HFFc6 (cell line): ENCODE data around the gene DNAI7. TPM values are rescaled to one million over a fixed set of nuclear protein-coding genes. Genes with fewer than 3 reads are reported as not detected.

ENCODE experiments used
- DNase-seq: peaks from one replicate; pipeline ENCODE4 v3.0.0-alpha.2; 2018
- H3K27ac Mint-ChIP-seq: 2 replicates; pipeline ENCODE4 v1.8.0; 2020; ENCODE audit warnings: mild to moderate bottlenecking, mixed read lengths
- H3K27me3 Mint-ChIP-seq: 2 replicates; pipeline ENCODE4 v1.8.0; 2021; ENCODE audit warnings: mild to moderate bottlenecking, moderate library complexity, mixed read lengths; ENCODE audit not compliant: insufficient read depth
- H3K36me3 Mint-ChIP-seq: 2 replicates; pipeline ENCODE4 v1.8.0; 2021; ENCODE audit warnings: low read depth, mixed read lengths
- H3K4me1 Mint-ChIP-seq: 2 replicates; pipeline ENCODE4 v1.8.0; 2020; ENCODE audit warnings: low read depth, mixed read lengths
- H3K4me3 Mint-ChIP-seq: 2 replicates; pipeline ENCODE4 v1.8.0; 2020; ENCODE audit warnings: mild to moderate bottlenecking, moderate library complexity, mixed read lengths
- H3K9me3 Mint-ChIP-seq: 2 replicates; pipeline ENCODE4 v1.8.0; 2020; ENCODE audit warnings: mild to moderate bottlenecking, mixed read lengths
- total RNA-seq, 6 experiments: library from RNA; stranded (reverse); fragmentation: NEBNext Ultra II Directional; extraction: Animal tissue kit (Norgen Biotek cat#: 25700); gene quantifications; 2 replicates in 1 of 6; 3 replicates in 5 of 6; pipeline ENCODE4 v1.2.3, GENCODE V29; 2021
- TF ChIP-seq, protein P1 (sequence below): fragments of 200-600 bp; sonication (generic); IDR thresholded peaks from 2 replicates; pipeline ENCODE4 v1.5.0; 2021; ENCODE audit warnings: antibody characterized with exemption, mild to moderate bottlenecking

Gene DNAI7
- total RNA-seq, 6 experiments from 2014 or later = 0.16 to 0.48 (median 0.30) TPM; not detected in 2

DNA sequence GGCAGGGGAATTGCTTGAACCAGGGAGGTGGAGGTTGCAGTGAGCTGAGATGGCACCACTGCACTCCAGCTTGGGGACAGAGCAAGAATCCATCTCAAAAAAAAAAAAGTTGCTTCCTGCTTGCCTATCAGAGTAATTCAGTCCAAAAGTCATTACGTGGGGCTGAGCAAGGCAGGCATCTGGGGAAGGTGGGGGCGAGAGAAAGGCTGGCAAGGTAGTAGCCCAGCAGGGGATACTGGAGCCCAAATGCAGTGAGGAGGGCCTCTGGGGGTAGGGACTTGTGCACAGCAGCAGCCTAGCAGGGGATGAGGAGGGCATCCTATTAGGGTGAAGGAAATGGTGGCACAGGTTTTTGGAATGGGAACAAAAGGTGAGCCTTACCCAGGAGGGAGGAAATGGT is 7.2 kb upstream of the DNAI7 start:
- Mint-ChIP-seq H3K27me3 (peaks cover 2% of the 10 kb centered on the region; the same call in 1 of the 2 replicates), H3K4me3 (no peak overlapping the region), H3K9me3 (no peaks in the 10 kb centered on the region), H3K4me1 (peaks cover 31% of the 10 kb centered on the region), H3K27ac (no peak overlapping the region), H3K36me3 (peaks cover 5% of the 10 kb centered on the region)
- no peak for DNase-seq
- TF ChIP-seq, protein P1, sequence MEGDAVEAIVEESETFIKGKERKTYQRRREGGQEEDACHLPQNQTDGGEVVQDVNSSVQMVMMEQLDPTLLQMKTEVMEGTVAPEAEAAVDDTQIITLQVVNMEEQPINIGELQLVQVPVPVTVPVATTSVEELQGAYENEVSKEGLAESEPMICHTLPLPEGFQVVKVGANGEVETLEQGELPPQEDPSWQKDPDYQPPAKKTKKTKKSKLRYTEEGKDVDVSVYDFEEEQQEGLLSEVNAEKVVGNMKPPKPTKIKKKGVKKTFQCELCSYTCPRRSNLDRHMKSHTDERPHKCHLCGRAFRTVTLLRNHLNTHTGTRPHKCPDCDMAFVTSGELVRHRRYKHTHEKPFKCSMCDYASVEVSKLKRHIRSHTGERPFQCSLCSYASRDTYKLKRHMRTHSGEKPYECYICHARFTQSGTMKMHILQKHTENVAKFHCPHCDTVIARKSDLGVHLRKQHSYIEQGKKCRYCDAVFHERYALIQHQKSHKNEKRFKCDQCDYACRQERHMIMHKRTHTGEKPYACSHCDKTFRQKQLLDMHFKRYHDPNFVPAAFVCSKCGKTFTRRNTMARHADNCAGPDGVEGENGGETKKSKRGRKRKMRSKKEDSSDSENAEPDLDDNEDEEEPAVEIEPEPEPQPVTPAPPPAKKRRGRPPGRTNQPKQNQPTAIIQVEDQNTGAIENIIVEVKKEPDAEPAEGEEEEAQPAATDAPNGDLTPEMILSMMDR = no peak

DNA sequence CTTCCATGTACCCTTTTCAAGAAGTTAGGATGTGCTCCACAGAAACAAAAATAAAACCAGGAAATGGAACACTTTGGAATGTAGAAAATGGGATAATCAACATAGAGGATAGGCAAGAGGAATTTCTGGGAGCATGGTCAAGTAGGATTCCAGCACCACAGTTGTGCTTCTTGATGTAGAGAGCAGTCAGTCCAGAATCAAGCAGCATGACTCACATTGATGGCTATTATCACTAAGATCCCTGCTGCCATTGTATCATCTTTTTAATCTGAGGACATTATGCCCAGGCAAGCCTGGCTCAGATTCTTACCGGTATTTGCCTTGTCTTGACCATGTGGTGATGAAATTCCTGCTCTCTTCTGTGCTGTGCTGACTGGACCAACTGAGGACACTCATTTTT is 5.7 kb upstream of the DNAI7 start:
- H3K4me3 Mint-ChIP-seq = peak overlapping the region; percentile 4; the same call in 1 of the 2 replicates
- TF ChIP-seq, protein P1 = no peak
- peak overlapping the region; percentile 46 for H3K27ac Mint-ChIP-seq
- peak; percentile 52 for DNase-seq
- H3K27me3 Mint-ChIP-seq = peaks cover 2% of the 10 kb centered on the region; the same call in 1 of the 2 replicates
- H3K9me3 Mint-ChIP-seq = no peaks in the 10 kb centered on the region
- H3K36me3 Mint-ChIP-seq = no peaks in the 10 kb centered on the region; the same call in 1 of the 2 replicates
- H3K4me1 Mint-ChIP-seq = peaks cover 31% of the 10 kb centered on the region

DNA sequence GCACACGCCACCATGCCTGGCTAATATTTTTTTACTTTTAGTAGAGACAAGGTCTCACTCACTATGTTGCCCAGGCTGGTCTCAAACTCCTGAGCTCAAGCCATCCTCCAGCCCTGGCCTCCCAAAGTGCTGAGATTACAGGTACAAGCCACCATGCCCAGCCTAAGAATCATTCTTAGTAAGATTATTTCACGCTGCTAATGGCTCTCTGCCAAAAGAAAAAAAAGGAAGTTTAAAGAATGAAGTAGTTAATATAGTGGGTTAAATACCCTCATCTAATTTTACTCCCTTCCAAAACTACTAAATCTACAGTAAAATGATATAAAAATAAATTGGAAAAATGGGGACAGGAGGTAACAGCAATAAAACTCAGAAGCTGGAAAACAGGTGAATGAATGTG is 2.6 kb upstream of the DNAI7 start:
- no peak overlapping the region for H3K27ac Mint-ChIP-seq
- TF ChIP-seq, protein P1 = no peak
- H3K36me3 Mint-ChIP-seq = no peaks in the 10 kb centered on the region
- no peak overlapping the region for H3K4me3 Mint-ChIP-seq
- DNase-seq = no peak
- no peaks in the 10 kb centered on the region for H3K9me3 Mint-ChIP-seq
- H3K4me1 Mint-ChIP-seq = peaks cover 45% of the 10 kb centered on the region
- peaks cover 2% of the 10 kb centered on the region; the same call in 1 of the 2 replicates for H3K27me3 Mint-ChIP-seq

DNA sequence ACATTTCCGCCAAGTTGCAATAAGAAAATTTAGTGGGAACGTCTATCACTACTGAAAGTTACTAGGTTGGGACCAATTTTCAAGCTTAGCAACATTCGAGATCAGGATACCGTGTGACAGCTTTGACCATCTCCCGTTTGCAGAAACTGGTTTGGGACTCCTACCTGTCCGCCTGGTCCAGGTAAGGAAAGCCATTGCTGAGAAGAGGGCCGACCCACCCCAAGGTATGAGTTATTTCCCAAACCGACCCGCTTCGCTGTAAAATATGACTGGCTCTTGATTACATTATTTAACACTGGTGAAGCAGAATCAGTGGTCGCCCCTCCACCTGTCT is 271 bp downstream of the DNAI7 start:
- H3K36me3 Mint-ChIP-seq = no peaks in the 10 kb centered on the region
- TF ChIP-seq, protein P1 = no peak
- no peak for DNase-seq
- H3K27ac Mint-ChIP-seq = peak overlapping the region; percentile 98
- H3K4me3 Mint-ChIP-seq = peak overlapping the region; percentile 98
- H3K4me1 Mint-ChIP-seq = peaks cover 29% of the 10 kb centered on the region
- no peaks in the 10 kb centered on the region; the same call in none of the 2 replicates for H3K27me3 Mint-ChIP-seq
- H3K9me3 Mint-ChIP-seq = no peaks in the 10 kb centered on the region

DNA sequence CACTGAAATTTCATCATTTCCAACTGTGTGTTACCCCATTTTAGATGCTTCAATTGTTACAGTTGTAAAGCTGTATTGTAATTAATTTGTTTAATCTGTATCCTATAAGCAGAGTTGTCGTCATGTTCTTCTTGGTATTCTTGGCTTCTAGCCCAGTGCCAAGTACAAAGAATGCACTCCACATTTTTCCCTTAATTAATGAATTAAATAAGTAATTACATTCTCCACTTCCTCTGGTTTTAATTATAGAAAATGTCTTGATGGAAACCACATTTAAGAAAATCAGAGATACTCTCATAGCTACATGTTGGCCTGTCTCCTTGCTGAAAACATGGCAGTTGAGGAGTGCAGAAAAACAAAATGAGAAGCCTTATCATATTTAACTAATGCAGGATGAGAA is 746 bp downstream of the DNAI7 start:
- DNase-seq = no peak
- Mint-ChIP-seq H3K27ac (peak overlapping the region; percentile 98), H3K27me3 (no peaks in the 10 kb centered on the region; the same call in none of the 2 replicates), H3K4me3 (peak overlapping the region; percentile 98), H3K9me3 (no peaks in the 10 kb centered on the region), H3K4me1 (peaks cover 32% of the 10 kb centered on the region), H3K36me3 (no peaks in the 10 kb centered on the region)
- TF ChIP-seq, protein P1 = no peak

DNA sequence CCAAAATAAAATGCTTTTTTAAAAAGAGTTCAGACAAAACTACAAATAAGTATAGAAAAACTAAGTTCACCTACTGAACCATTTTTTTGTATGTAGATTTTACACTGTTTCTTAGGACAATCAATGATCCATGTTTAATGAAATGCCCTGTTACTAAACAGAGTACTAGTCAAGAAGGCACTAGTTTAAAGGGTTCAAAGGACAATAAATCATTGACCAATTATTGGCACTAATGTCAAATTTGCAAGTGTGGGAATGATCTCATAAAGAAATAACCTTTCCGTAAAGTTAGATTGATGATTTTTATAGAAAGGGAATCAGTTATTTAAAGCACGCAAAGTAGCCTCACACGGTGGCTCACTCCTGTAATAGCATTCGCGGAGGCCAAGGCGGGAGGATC is 4.2 kb downstream of the DNAI7 start:
- no peaks in the 10 kb centered on the region for H3K36me3 Mint-ChIP-seq
- H3K4me1 Mint-ChIP-seq = peaks cover 52% of the 10 kb centered on the region
- H3K27me3 Mint-ChIP-seq = no peaks in the 10 kb centered on the region; the same call in none of the 2 replicates

More for the DNA sequence above, 4.2 kb downstream of the DNAI7 start:
- H3K9me3 Mint-ChIP-seq = no peaks in the 10 kb centered on the region
- no peak overlapping the region for H3K4me3 Mint-ChIP-seq
- TF ChIP-seq, protein P1 = no peak
- DNase-seq = no peak
- no peak overlapping the region for H3K27ac Mint-ChIP-seq
